Stomach (tissue), 9 donors: ENCODE measurements around the gene RPAP2. TPM values are rescaled to one million over a fixed set of nuclear protein-coding genes. Genes with fewer than 3 reads are reported as not detected.

ENCODE experiments used
- DNase-seq, 2 donors: peaks; one replicate each; pipeline versions ENCODE4 v3.0.0 to v3.0.0-alpha.2; 2013 to 2019
- H3K27ac ChIP-seq, 5 donors: fragments of 200-600 bp in 4 of 5; sonication (generic) in 4 of 5; one replicate each; pipeline ENCODE4 v1.5.1; 2013 to 2019; ENCODE audit warnings: mild to moderate bottlenecking in 1 of 5, moderate library complexity in 1 of 5
- H3K27me3 ChIP-seq, 3 donors: fragments of 200-600 bp; sonication (generic); one replicate each; pipeline ENCODE4 v1.5.1; 2017 to 2019; ENCODE audit warnings: mixed run types in 1 of 3
- H3K36me3 ChIP-seq, 4 donors: fragments of 200-600 bp; sonication (generic); 1 replicate in 3 of 4; 2 replicates in 1 of 4; pipeline ENCODE4 v1.5.1; 2016 to 2019
- H3K4me1 ChIP-seq, 4 donors: fragments of 200-600 bp; sonication (generic); one replicate each; pipeline ENCODE4 v1.5.1; 2016 to 2019
- H3K4me3 ChIP-seq, 4 donors: fragments of 200-600 bp; sonication (generic) in 3 of 4; one replicate each; pipeline ENCODE4 v1.5.1; 2016 to 2019; ENCODE audit warnings: mild to moderate bottlenecking in 1 of 4
- H3K9me3 ChIP-seq, 4 donors: fragments of 200-600 bp; sonication (generic); one replicate each; pipeline ENCODE4 v1.5.1; 2016 to 2019
- CTCF ChIP-seq, 7 experiments: fragments of 450-650 bp in 4 of 7; fragments of 200-600 bp in 3 of 7; sonication (generic) in 3 of 7; IDR thresholded peaks; one replicate each; pipeline ENCODE4 v1.5.1; 2016 to 2019; ENCODE audit warnings: antibody characterized with exemption in 7 of 7, control low read depth in 2 of 7, mild to moderate bottlenecking in 1 of 7
- EP300 ChIP-seq: sonication (generic); formaldehyde crosslinking; IDR thresholded peaks from one replicate; pipeline ENCODE4 v1.6.1; 2017; ENCODE audit warnings: antibody characterized with exemption
- POLR2A ChIP-seq, 4 donors: fragments of 450-650 bp; IDR thresholded peaks; one replicate each; pipeline ENCODE4 v1.6.1; 2016; ENCODE audit warnings: antibody characterized with exemption in 4 of 4, control low read depth in 2 of 4, mild to moderate bottlenecking in 1 of 4, moderate library complexity in 1 of 4
- POLR2AphosphoS5 ChIP-seq, 3 donors: sonication (generic); formaldehyde crosslinking; IDR thresholded peaks; one replicate each; pipeline ENCODE4 v1.6.1; 2016; ENCODE audit warnings: antibody characterized with exemption in 3 of 3
- WGBS, 5 donors: extraction: QIAGEN DNeasy Blood & Tissue Kit in 3 of 5; methylation state at CpG; one replicate each; pipeline versions ENCODE4 v1.1.5 to v1.1.7; 2013 to 2018; 5-methylcytosine and 5-hydroxymethylcytosine counted together
- intact Hi-C: fragments of 100-400 bp; cut with DNase I; formaldehyde crosslinking; loops from one replicate; pipeline ENCODE4 v1.15.1; 2023; ENCODE audit warnings: low total_unique reads
- polyA plus RNA-seq, 3 donors: library from polyadenylated mRNA; stranded (reverse); fragments of 200-250 nt; gene quantifications; one replicate each; pipeline ENCODE4 v1.2.3, GENCODE V29; 2013
- total RNA-seq, 5 donors: library from RNA; depleted of rRNA; stranded (reverse); fragments of >200 nt; gene quantifications; one replicate each; pipeline versions ENCODE4 v1.1.0 to v1.2.3, GENCODE V29; 2014 to 2016
- donor health status: healthy with polysubstance abuse.
- donor health status: Bipolar disorder and iron deficiency.
- donor health status: healthy.

Gene RPAP2
- total and polyA plus RNA-seq, 8 donors = 2.3 to 16.5 (median 6.0) TPM

GRCh38 chr1:92398519-92398918, 99.7 kb downstream of the RPAP2 start:
- intact Hi-C loops = no loop called here
- no peaks in the 10 kb centered on the region for H3K27me3 ChIP-seq
- no peaks in the 10 kb centered on the region for H3K36me3 ChIP-seq
- DNase-seq = no peak
- H3K4me3 ChIP-seq = no peak overlapping the region
- WGBS, 5 donors = 66 to 82% (median 72%) methylated on average over 2 of the region's 2 CpGs
- TF ChIP-seq POLR2AphosphoS5 (IDR thresholded peaks at IDR 0.05) (no peak), EP300 (no peak), CTCF (IDR thresholded peaks at IDR 0.05) (no peak), POLR2A (IDR thresholded peaks at IDR 0.05) (no peak)
- no peak overlapping the region for H3K27ac ChIP-seq
- no peaks in the 10 kb centered on the region for H3K4me1 ChIP-seq
- peaks cover 8 to 41% (median 32%) of the 10 kb centered on the region in 4 donors for H3K9me3 ChIP-seq

DNA sequence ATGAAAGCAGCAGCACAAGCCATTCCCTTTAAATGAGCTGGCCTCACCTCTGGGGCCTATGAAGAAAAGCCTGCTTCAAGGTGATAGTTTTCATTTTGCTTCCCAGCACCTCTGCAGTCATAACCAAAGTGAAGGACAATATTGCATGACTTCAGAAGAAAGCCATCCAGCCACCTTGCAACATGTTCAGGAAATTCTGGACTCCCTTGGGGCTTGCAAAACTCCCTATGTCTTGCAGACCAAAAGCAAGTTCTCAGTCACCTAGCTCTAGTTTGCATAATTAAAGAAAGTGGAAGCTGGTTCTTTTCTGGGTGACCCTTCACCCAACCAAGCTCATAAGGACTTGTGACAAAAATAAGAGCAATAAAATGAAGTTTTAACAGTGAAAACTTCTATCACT, 100.2 kb downstream of the RPAP2 start:
- Histone ChIP-seq H3K4me3 (no peak overlapping the region), H3K27ac (no peak overlapping the region), H3K36me3 (no peaks in the 10 kb centered on the region), H3K9me3 (peaks cover 4 to 40% (median 30%) of the 10 kb centered on the region in 4 donors), H3K27me3 (no peaks in the 10 kb centered on the region), H3K4me1 (no peaks in the 10 kb centered on the region)
- DNase-seq = no peak
- TF ChIP-seq POLR2AphosphoS5 (IDR thresholded peaks at IDR 0.05) (no peak), EP300 (no peak), CTCF (IDR thresholded peaks at IDR 0.05) (no peak), POLR2A (IDR thresholded peaks at IDR 0.05) (no peak)
- intact Hi-C loops = no loop called here

- no peaks in the 10 kb centered on the region for H3K36me3 ChIP-seq
- WGBS, 5 donors = 83 to 92% (median 90%) methylated on average over 1 of the region's 1 CpG
- H3K27me3 ChIP-seq = no peaks in the 10 kb centered on the region
- H3K9me3 ChIP-seq = peaks cover 4 to 40% (median 20%) of the 10 kb centered on the region in 4 donors
- DNase-seq = no peak
- intact Hi-C loops = no loop called here
- H3K27ac ChIP-seq = no peak overlapping the region
- H3K4me3 ChIP-seq = no peak overlapping the region
- no peaks in the 10 kb centered on the region for H3K4me1 ChIP-seq
- TF ChIP-seq POLR2A (IDR thresholded peaks at IDR 0.05) = no peak
- TF ChIP-seq CTCF (IDR thresholded peaks at IDR 0.05) = no peak
- TF ChIP-seq POLR2AphosphoS5 (IDR thresholded peaks at IDR 0.05) = no peak
- TF ChIP-seq EP300 = no peak
These were observed 105.8 kb downstream of the RPAP2 start for GRCh38 chr1:92404661-92405060.

- no peaks in the 10 kb centered on the region for H3K36me3 ChIP-seq
- no peak overlapping the region for H3K27ac ChIP-seq
- no peak overlapping the region for H3K4me3 ChIP-seq
- no peaks in the 10 kb centered on the region for H3K4me1 ChIP-seq
- intact Hi-C loops = no loop called here
- peaks cover 0 to 11% (median 2%) of the 10 kb centered on the region in 4 donors for H3K9me3 ChIP-seq
- 74 to 98% (median 93%) methylated on average over 1 of the region's 1 CpG for WGBS, 5 donors
- no peak for TF ChIP-seq POLR2A (IDR thresholded peaks at IDR 0.05)
- TF ChIP-seq EP300 = no peak
- no peak for TF ChIP-seq POLR2AphosphoS5 (IDR thresholded peaks at IDR 0.05)
- TF ChIP-seq CTCF (IDR thresholded peaks at IDR 0.05) = no peak
- no peak for DNase-seq
- H3K27me3 ChIP-seq = no peaks in the 10 kb centered on the region
These were observed 110.0 kb downstream of the RPAP2 start for GRCh38 chr1:92408825-92409224.
